Choroid plexus epithelial cell (primary cell): ENCODE data around the gene PAX2.

Experiments used
- DNase-seq: peaks from one replicate; pipeline ENCODE4 v3.0.0-alpha.2; 2010; ENCODE audit warnings: low read depth
- H3K4me3 ChIP-seq: 2 replicates; pipeline ENCODE4 v1.5.1; 2011; ENCODE audit warnings: low read depth, mild to moderate bottlenecking, control low read depth, low read length, moderate library complexity
- TF ChIP-seq, protein P1 (sequence below): conservative IDR thresholded peaks from 2 replicates; pipeline ENCODE4 v1.5.1; 2011; ENCODE audit warnings: low read depth, mild to moderate bottlenecking, control low read depth, inconsistent platforms, low read length, moderate library complexity

The PAX2 gene

DNA sequence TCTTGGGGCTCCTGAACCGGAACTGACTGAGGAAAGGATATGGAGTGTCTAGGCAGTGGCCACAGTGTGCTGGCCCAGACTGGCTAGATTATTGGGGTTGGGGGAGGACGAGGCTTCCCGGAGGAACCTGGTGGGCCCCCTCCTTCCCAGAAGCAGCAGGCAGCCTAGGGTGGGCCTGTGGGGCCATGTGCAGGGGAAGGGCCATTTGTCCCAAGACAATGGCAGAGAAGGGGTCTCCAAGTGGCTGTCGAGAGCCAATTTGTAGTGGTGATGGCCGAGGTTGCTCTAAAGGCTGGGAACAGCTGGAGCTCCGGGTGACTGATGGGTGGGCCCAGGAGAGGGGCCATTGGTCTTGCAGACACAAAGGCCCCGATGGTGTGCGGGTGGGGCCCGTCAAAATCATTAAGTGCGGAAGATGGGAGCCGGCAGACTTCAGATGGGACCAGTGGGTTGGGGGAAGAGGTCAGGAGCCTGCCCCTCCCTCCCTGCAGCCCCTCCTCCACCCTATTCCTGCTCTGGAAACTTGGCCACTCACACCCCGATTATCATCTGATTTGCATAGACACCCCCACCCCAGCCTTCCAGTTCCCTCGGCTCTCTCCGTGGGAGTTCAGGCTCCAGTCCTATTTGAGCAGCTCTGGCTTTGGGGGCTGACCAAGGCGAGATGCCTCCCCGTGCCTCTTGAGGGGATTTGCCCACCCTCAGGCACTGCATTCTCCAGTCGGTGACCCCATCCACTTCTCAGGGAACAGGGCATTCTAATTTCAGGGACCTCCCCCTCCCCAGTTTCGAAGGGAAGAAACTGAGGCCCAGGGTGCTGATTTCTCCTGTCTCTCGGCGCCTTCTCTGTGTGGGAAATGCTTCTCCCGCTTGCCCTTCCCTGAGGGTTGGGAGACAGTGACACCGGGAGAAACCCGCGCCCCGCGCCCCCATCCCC, 36.0 kb upstream of the PAX2 start:
- TF ChIP-seq, protein P1, sequence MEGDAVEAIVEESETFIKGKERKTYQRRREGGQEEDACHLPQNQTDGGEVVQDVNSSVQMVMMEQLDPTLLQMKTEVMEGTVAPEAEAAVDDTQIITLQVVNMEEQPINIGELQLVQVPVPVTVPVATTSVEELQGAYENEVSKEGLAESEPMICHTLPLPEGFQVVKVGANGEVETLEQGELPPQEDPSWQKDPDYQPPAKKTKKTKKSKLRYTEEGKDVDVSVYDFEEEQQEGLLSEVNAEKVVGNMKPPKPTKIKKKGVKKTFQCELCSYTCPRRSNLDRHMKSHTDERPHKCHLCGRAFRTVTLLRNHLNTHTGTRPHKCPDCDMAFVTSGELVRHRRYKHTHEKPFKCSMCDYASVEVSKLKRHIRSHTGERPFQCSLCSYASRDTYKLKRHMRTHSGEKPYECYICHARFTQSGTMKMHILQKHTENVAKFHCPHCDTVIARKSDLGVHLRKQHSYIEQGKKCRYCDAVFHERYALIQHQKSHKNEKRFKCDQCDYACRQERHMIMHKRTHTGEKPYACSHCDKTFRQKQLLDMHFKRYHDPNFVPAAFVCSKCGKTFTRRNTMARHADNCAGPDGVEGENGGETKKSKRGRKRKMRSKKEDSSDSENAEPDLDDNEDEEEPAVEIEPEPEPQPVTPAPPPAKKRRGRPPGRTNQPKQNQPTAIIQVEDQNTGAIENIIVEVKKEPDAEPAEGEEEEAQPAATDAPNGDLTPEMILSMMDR: no peak
- DNase-seq: no peak
- H3K4me3 ChIP-seq: no peak overlapping the region

DNA sequence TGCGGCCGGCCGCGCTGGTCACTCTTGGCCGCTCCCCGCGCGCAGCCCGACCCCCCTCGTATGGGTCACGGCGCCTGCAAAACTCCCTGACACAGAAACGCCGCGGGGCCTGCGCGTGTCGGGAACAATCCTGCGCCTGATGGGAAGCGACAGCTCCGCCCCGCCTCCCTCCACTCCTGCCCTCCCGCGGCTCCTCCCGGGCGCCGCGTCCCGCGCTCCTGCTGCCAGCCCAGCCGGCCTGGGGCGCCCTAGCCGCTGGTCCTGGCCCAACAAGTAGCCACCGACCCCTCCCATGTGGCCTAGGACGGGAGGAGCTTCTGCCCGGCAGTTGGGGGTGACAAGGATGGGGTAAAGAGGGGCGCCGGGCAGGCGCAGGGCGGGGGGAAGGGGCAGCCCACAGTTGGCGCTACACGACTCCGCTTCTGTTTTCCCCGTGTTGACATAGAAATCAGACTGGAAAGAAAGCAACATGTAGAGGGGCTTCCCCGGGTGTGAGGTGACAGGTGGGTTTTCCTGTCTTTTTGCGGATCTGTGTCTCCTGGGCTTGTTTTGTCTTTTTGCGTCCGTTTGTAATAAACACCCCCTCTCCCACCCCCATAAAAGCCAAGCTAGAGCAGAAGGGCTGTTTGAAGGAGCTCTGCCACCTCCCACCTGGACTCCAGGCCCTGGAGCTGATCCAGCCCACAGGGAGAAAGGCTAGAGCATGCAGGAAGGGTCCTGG, 35.1 kb upstream of the PAX2 start:
- H3K4me3 ChIP-seq: no peak overlapping the region
- TF ChIP-seq, protein P1: no peak
- DNase-seq: no peak

DNA sequence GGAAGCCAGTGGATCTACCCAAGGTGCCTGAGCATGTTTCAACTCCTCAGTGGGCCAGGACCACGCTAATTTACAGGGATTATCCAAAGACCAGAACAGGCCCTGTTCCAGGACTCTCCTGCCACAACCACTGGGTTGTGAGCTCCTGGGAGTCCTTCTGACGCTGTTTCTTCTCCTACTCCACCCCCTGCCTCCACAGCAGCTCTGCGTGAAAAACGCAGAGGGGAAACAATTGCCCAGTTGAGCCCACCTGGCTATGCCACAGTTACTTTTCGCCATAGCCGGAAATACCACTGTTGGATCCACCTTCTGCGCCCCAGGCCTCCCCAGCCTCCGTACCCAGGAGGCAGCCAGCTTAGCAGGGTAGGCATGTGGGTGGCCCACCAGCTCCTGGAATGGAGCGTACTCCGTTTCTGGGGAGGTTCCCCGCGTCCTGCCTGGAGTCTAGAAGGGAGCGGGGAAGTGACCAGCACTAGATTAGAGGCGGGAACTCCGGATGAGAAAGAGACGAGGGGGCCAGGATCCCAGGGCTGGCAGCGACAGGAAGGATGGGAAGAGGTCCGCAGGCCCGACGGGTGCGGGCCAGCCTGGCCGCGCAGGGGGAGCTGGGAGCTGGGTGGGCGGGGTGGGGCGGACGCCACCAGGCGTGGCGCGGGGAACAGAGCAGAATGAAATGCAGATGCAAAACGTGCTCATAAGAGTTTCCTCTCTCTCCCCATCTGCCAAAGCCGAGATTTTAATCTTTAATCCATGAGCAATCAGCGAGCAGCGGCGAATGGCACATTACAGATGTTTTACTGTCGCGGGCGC, 32.1 kb upstream of the PAX2 start:
- no peak overlapping the region for H3K4me3 ChIP-seq
- no peak for DNase-seq
- TF ChIP-seq, protein P1: no peak

DNA sequence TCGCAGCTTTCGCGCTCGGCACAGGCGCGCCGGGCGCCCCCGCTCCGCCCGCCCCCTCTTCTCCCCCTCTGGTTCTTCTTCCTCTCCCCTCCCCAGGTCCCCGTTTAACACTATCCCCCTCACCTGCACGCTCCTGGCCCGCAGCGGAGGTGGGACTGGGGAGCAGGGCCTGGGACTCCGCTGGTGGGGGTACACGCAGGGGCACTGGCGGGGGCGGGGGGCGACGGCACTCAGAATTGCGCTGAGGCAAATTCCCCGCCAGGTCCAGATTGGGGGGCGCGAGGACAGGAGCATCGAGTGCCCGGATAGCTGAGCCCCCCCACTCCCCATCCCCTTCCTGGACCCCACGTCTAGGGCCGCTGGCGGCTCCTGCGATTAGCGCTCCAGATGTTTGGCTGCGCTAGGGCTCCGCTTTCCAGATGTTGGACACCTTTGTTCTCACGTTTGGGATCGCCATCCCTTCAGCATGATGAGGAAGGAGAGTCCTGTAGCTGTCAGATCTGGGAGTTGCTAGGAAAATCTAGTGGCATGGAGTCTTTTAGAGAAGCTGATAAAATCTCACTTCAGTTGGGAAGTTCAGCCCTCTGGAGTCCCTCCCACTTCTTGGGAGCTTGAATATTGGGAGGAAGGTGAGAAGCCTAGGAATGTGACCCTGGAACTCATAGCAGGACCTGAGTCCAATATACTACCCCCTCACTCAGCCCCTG, 31.4 kb upstream of the PAX2 start:
- TF ChIP-seq, protein P1: no peak
- DNase-seq: no peak
- no peak overlapping the region for H3K4me3 ChIP-seq

DNA sequence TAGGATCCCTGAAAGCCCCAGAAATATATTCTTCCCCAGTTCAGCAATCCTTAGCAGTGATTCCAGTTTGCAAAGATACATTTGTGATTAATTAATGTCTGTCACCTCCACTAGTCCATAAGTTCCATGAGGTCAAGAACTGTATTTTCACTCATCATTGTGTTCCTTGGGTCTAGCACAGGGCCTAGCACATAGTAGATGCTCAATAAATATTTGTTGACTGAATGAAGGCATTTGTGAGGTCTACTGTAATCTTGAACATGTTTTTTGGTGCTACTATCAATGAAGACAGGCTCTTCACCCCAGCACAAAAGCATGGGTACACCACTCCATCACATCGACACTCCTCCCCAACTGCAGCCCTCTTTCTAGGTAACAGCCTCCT, 30.8 kb upstream of the PAX2 start:
- TF ChIP-seq, protein P1: no peak
- DNase-seq: no peak
- no peak overlapping the region for H3K4me3 ChIP-seq

DNA sequence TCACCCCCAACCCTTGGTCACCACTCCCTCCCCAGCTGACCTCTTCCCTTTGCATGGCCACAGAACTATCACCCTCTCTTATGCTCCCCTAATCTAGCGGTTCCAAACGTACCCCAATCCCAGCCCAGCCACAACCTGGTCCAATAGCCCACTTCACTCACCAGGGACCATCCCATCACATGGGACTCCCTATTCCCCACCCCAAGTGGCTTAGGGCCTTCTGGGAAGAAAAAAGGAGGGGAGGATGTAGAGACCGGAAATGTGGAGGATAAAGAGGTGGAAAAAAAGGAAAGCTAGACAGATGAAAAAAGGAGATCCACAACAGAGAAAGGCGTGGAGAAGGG, 30.3 kb upstream of the PAX2 start:
- H3K4me3 ChIP-seq: no peak overlapping the region
- no peak for DNase-seq
- TF ChIP-seq, protein P1: no peak
